Measurements from ENCODE around the gene CACNB4.

GRCh38 chr2:151930042-151930441 is 168.8 kb downstream of the CACNB4 start:
- TF ChIP-seq POLR2A (IDR thresholded peaks at IDR 0.05): no peak
- TF ChIP-seq CTCF (IDR thresholded peaks at IDR 0.05): no peak
- no peak for TF ChIP-seq EP300 (IDR thresholded peaks at IDR 0.05)

Data from tibial nerve (tissue), 4 donors.